Tibial nerve (tissue), 4 donors: ENCODE data around the gene BMPR1B. TPM values are rescaled to one million over a fixed set of nuclear protein-coding genes. Genes with fewer than 3 reads are reported as not detected.

Experiments used
- DNase-seq, 2 donors: peaks; one replicate each; pipeline ENCODE4 v3.0.0-alpha.2; 2019; ENCODE audit warnings: low spot score in 2 of 2
- H3K27ac ChIP-seq, 4 donors: fragments of 200-600 bp; sonication (generic) in 3 of 4; one replicate each; pipeline ENCODE4 v1.5.1; 2017 to 2019; ENCODE audit warnings: mild to moderate bottlenecking in 1 of 4
- H3K27me3 ChIP-seq, 2 donors: fragments of 200-600 bp; sonication (generic) in 1 of 2; one replicate each; pipeline versions ENCODE4 v1.5.1 to v1.6.0; 2017 to 2019
- H3K36me3 ChIP-seq, 3 donors: fragments of 200-600 bp; sonication (generic); one replicate each; pipeline ENCODE4 v1.5.1; 2018 to 2019
- H3K4me1 ChIP-seq, 4 donors: fragments of 200-600 bp; sonication (generic) in 3 of 4; one replicate each; pipeline ENCODE4 v1.5.1; 2017 to 2019
- H3K4me3 ChIP-seq, 4 donors: fragments of 200-600 bp; sonication (generic) in 3 of 4; one replicate each; pipeline ENCODE4 v1.5.1; 2017 to 2019; ENCODE audit warnings: mild to moderate bottlenecking in 1 of 4, moderate library complexity in 1 of 4
- H3K9me3 ChIP-seq, 4 donors: fragments of 200-600 bp; sonication (generic) in 3 of 4; one replicate each; pipeline ENCODE4 v1.5.1; 2017 to 2019
- EP300 ChIP-seq, 2 donors: sonication (generic); formaldehyde crosslinking; IDR thresholded peaks; one replicate each; pipeline ENCODE4 v1.6.1; 2017; ENCODE audit warnings: antibody characterized with exemption in 2 of 2, mild to moderate bottlenecking in 1 of 2
- POLR2A ChIP-seq, 2 donors: fragments of 450-650 bp; IDR thresholded peaks; one replicate each; pipeline ENCODE4 v1.6.1; 2017; ENCODE audit warnings: antibody characterized with exemption in 2 of 2, mild to moderate bottlenecking in 2 of 2, moderate library complexity in 2 of 2
- WGBS, 2 donors: methylation state at CpG; one replicate each; pipeline ENCODE4 v1.1.5; 2018; 5-methylcytosine and 5-hydroxymethylcytosine counted together
- total RNA-seq, 4 donors: library from RNA; depleted of rRNA; stranded (reverse); fragments of >200 nt; gene quantifications; one replicate each; pipeline ENCODE4 v1.1.0, GENCODE V29; 2016
- TF ChIP-seq, protein P1 (sequence below), 5 experiments: fragments of 200-600 bp in 3 of 5; fragments of 450-650 bp in 2 of 5; sonication (generic) in 3 of 5; IDR thresholded peaks; one replicate each; pipeline ENCODE4 v1.5.1; 2016 to 2019; ENCODE audit warnings: antibody characterized with exemption in 5 of 5, mild to moderate bottlenecking in 3 of 5, moderate library complexity in 2 of 5

Gene BMPR1B
- total RNA-seq, 4 donors from 2014 or later = 9.3 to 32.1 (median 26.1) TPM

DNA sequence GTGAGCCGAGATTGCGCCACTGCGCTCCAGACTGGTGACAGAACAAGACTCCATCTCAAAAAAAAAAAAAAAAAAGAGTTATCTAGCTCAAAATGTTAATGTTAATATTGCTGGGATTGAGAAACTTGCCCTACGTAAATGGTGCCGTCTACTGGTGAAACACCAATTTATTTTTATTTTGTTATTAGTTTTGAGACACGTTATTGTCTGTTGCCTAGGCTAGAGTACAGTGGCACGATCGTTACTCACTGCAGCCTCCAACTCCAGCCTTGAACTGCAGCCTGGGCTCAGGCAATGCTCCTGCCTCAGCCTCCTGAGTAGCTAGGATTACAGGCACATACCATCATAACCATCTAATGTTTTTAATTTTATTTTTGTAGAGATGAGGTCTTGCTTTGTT lies 262.8 kb downstream of the BMPR1B start:
- WGBS, 2 donors = 89 to 92% methylated on average over 8 of the region's 8 CpGs
- TF ChIP-seq EP300 (IDR thresholded peaks at IDR 0.05) = no peak
- TF ChIP-seq POLR2A (IDR thresholded peaks at IDR 0.05) = no peak
- TF ChIP-seq, protein P1, sequence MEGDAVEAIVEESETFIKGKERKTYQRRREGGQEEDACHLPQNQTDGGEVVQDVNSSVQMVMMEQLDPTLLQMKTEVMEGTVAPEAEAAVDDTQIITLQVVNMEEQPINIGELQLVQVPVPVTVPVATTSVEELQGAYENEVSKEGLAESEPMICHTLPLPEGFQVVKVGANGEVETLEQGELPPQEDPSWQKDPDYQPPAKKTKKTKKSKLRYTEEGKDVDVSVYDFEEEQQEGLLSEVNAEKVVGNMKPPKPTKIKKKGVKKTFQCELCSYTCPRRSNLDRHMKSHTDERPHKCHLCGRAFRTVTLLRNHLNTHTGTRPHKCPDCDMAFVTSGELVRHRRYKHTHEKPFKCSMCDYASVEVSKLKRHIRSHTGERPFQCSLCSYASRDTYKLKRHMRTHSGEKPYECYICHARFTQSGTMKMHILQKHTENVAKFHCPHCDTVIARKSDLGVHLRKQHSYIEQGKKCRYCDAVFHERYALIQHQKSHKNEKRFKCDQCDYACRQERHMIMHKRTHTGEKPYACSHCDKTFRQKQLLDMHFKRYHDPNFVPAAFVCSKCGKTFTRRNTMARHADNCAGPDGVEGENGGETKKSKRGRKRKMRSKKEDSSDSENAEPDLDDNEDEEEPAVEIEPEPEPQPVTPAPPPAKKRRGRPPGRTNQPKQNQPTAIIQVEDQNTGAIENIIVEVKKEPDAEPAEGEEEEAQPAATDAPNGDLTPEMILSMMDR (IDR thresholded peaks at IDR 0.05) = no peak

GRCh38 chr4:95021099-95021498 lies 263.3 kb downstream of the BMPR1B start:
- Histone ChIP-seq H3K4me3 (no peak overlapping the region), H3K36me3 (no peaks in the 10 kb centered on the region), H3K27me3 (no peaks in the 10 kb centered on the region), H3K4me1 (peaks cover 0 to 20% (median 2%) of the 10 kb centered on the region in 4 donors), H3K9me3 (no peaks in the 10 kb centered on the region), H3K27ac (no peak overlapping the region)
- WGBS, 2 donors = 89 to 92% methylated on average over 1 of the region's 1 CpG
- no peak for DNase-seq
- TF ChIP-seq, protein P1 (IDR thresholded peaks at IDR 0.05) = no peak
- TF ChIP-seq EP300 (IDR thresholded peaks at IDR 0.05) = no peak
- no peak for TF ChIP-seq POLR2A (IDR thresholded peaks at IDR 0.05)

More for the DNA sequence above, 262.8 kb downstream of the BMPR1B start:
- Histone ChIP-seq H3K27me3 (no peaks in the 10 kb centered on the region), H3K27ac (no peak overlapping the region), H3K4me1 (peaks cover 0 to 20% (median 2%) of the 10 kb centered on the region in 4 donors), H3K9me3 (no peaks in the 10 kb centered on the region), H3K36me3 (no peaks in the 10 kb centered on the region), H3K4me3 (no peak overlapping the region)
- DNase-seq = no peak

DNA sequence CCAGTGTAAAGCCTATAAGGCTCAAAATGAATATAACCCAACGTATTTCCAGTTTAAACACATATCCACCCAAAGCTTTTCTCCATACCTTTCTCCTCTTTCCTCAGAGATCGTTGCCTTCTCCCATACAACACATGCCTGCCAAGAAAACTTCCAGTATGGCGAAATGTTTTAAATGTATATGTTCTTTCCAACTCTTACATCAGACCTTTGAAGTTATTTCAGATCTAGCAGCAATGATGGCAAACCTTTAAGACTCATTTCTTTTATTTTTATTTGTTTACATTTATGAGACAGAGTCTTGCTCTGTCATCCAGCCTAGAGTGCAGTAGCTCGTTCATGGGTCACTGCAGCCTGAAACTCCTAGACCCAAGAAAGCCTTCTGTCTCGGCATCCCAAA lies 265.4 kb downstream of the BMPR1B start:
- Histone ChIP-seq H3K27ac (no peak overlapping the region), H3K4me3 (no peak overlapping the region), H3K9me3 (no peaks in the 10 kb centered on the region), H3K36me3 (no peaks in the 10 kb centered on the region), H3K27me3 (no peaks in the 10 kb centered on the region), H3K4me1 (peaks cover 0 to 14% (median 2%) of the 10 kb centered on the region in 4 donors)
- DNase-seq = no peak
- TF ChIP-seq, protein P1 (IDR thresholded peaks at IDR 0.05) = no peak
- TF ChIP-seq EP300 (IDR thresholded peaks at IDR 0.05) (no peak), POLR2A (IDR thresholded peaks at IDR 0.05) (no peak)
- 89 to 90% methylated on average over 5 of the region's 5 CpGs for WGBS, 2 donors

DNA sequence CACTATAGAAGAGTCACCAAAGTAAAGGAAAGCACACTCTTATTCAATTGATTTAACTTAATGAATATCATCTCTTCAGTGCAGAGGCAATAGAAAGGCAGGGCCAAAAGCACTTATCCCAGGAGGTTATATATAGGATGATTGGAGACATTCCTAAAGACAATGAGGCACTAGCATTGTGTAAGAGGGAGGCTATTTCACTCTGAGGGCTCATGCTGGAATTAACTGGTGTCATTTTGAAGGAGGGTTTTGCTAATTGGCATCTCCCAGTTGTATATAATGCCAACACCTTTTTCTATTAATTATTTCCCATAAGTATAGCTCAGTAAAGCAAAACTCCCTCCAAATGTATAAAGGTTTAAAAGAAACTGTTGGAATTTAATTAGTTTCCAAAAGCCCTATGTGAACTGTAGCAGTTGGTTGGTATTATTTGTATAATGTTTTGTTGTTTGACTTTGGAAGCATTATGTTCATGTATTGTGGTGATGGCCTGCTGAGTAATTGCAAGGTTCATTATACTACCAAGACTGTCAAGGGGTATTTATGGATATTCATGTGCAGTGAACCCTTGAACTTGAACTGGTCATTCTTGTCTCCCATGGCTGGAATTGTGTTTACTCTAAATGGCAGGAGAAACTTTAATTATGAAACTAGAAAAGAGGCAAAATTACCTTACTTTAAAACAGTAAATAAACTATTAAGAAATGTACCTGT lies 270.3 kb downstream of the BMPR1B start:
- Histone ChIP-seq H3K9me3 (no peaks in the 10 kb centered on the region), H3K4me3 (no peak overlapping the region), H3K4me1 (no peaks in the 10 kb centered on the region), H3K27ac (no peak overlapping the region), H3K36me3 (peaks cover 0 to 4% (median 0%) of the 10 kb centered on the region in 3 donors), H3K27me3 (no peaks in the 10 kb centered on the region)
- no peak for TF ChIP-seq EP300 (IDR thresholded peaks at IDR 0.05)
- no peak for DNase-seq

- Histone ChIP-seq H3K27me3 (no peaks in the 10 kb centered on the region), H3K27ac (no peak overlapping the region), H3K4me3 (no peak overlapping the region), H3K4me1 (no peaks in the 10 kb centered on the region), H3K36me3 (no peaks in the 10 kb centered on the region), H3K9me3 (peaks cover 0 to 12% (median 0%) of the 10 kb centered on the region in 4 donors)
- TF ChIP-seq, protein P1 (IDR thresholded peaks at IDR 0.05) = no peak
- TF ChIP-seq EP300 (IDR thresholded peaks at IDR 0.05) (no peak), POLR2A (IDR thresholded peaks at IDR 0.05) (no peak)
- no peak for DNase-seq
- WGBS, 2 donors = 95 to 96% methylated on average over 4 of the region's 4 CpGs
Observed at GRCh38 chr4:95038791-95039190, 281.0 kb downstream of the BMPR1B start.
